ENCODE data around the gene TMC4. TPM values are rescaled to one million over a fixed set of nuclear protein-coding genes. Genes with fewer than 3 reads are reported as not detected.

The TMC4 gene
- total and polyA plus RNA-seq, 2 donors (not counting 1 experiment from before 2014, with no cell fraction given), result 0.25 to 0.33 TPM

DNA sequence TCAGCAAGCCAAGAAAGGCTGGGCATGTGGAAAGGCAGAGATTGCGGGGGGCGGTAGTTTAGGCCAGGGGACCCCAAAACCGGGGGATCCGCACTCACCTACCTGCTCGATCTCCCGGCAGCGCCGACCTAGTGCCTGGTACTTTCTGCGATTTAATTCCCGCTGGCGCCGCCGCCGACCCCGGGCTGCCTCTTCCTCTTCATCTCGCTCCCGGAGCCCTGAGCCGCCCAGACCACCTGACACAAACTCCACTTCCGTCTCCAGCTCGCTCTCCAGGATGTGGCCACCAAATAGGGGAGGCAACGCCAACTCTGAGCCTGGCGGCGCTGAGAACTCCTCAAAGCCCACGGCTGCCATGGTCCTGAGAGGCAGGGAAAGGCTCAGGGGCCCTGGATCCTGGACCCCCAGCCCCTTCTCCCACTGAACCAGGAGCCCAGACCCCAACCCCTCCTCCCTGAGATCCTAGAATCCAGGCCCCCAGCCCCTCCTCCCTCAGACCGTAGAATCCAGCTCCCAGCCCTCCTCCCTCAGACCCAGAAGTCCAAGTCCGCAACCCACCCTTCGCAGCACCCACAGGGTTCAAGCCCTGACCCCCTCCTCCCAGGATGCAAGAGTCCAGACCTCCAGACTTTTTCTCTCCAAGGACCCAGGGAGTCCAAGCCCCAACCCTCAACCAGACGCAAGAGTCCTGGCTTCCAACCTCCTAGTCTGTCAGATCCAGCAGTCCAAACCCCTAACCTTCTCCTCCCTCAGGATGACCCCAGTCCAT is 58.4 kb downstream of the TMC4 start:
- Histone ChIP-seq H3K4me1 (ENCODE audit: control insufficient read depth, extremely low read depth, insufficient read depth, low read length) (peaks cover 2% of the 10 kb centered on the region), H3K27ac (ENCODE audit: insufficient read depth, low read length) (peak overlapping the region; percentile 73), H3K4me2 (ENCODE audit: extremely low read depth, insufficient read depth, low read length) (peak overlapping the region; percentile 99), H3K27me3 (ENCODE audit: control insufficient read depth, insufficient read depth, low read length) (no peaks in the 10 kb centered on the region), H3K9me3 (ENCODE audit: control insufficient read depth, insufficient read depth, low read depth, low read length) (no peaks in the 10 kb centered on the region), H4K20me1 (ENCODE audit: control insufficient read depth, extremely low read depth, insufficient read depth, low read length) (no peaks in the 10 kb centered on the region), H3K79me2 (ENCODE audit: control insufficient read depth, insufficient read depth, low read length) (peaks cover 22% of the 10 kb centered on the region), H3K36me3 (ENCODE audit: control insufficient read depth, insufficient read depth, low read length) (peaks cover 8% of the 10 kb centered on the region), H3K4me3 (replicated peaks in 1 of 4; ENCODE audit: control extremely low read depth in 1 of 4, insufficient read depth in 1 of 4, low read depth in 3 of 4, low read length in 4 of 4) (peak overlapping the region; percentile 49 to 97 (median 82)), H2AFZ (ENCODE audit: low read length) (peak overlapping the region; percentile 56), H3K9ac (ENCODE audit: insufficient read depth, low read length) (peak overlapping the region; percentile 64)
- no peak for TF ChIP-seq EZH2 (IDR thresholded peaks at IDR 0.05; ENCODE audit: low read length, missing control alignments)
- TF ChIP-seq, protein P1, sequence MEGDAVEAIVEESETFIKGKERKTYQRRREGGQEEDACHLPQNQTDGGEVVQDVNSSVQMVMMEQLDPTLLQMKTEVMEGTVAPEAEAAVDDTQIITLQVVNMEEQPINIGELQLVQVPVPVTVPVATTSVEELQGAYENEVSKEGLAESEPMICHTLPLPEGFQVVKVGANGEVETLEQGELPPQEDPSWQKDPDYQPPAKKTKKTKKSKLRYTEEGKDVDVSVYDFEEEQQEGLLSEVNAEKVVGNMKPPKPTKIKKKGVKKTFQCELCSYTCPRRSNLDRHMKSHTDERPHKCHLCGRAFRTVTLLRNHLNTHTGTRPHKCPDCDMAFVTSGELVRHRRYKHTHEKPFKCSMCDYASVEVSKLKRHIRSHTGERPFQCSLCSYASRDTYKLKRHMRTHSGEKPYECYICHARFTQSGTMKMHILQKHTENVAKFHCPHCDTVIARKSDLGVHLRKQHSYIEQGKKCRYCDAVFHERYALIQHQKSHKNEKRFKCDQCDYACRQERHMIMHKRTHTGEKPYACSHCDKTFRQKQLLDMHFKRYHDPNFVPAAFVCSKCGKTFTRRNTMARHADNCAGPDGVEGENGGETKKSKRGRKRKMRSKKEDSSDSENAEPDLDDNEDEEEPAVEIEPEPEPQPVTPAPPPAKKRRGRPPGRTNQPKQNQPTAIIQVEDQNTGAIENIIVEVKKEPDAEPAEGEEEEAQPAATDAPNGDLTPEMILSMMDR (conservative IDR thresholded peaks at IDR 0.05 in 1 of 2, IDR thresholded peaks at IDR 0.05 in 1 of 2; ENCODE audit: low read depth in 1 of 2, low read length in 2 of 2), result no peak
- DNase-seq (ENCODE audit: low read depth in 2 of 2), result peak; percentile 25 to 53

Other genes starting within 250 kb of the TMC4 start
- under 0.01 TPM in 1 of 2 replicates, not detected in the other for gene CACNG8, start 210.2 kb downstream of the TMC4 start, total RNA-seq
- gene CACNG8, start 210.2 kb downstream of the TMC4 start, polyA plus RNA-seq, result 0.01 TPM in 2 replicates
- under 0.01 TPM in 1 of 2 replicates, not detected in the other for gene CACNG6, start 181.5 kb downstream of the TMC4 start, total RNA-seq
- gene CACNG6, start 181.5 kb downstream of the TMC4 start, polyA plus RNA-seq, result 0.06 TPM in 1 of 2 replicates, not detected in the other
- gene VSTM1, start 109.3 kb downstream of the TMC4 start, total RNA-seq, result not detected in 2 replicates
- gene VSTM1, start 109.3 kb downstream of the TMC4 start, polyA plus RNA-seq, result not detected in 2 replicates
- gene TARM1, start 91.8 kb downstream of the TMC4 start, total RNA-seq, result not detected in 2 replicates
- gene TARM1, start 91.8 kb downstream of the TMC4 start, polyA plus RNA-seq, result not detected in 2 replicates
- under 0.01 and 0.51 TPM in 2 replicates for gene OSCAR, start 72.4 kb downstream of the TMC4 start, total RNA-seq
- gene OSCAR, start 72.4 kb downstream of the TMC4 start, polyA plus RNA-seq, result 0.14 and 0.15 TPM in 2 replicates
- gene NDUFA3, start 70.3 kb downstream of the TMC4 start, total RNA-seq, result 10.3 and 22.8 TPM in 2 replicates
- gene NDUFA3, start 70.3 kb downstream of the TMC4 start, polyA plus RNA-seq, result 35.4 and 35.9 TPM in 2 replicates
- 16.7 and 19.2 TPM in 2 replicates for gene TFPT, start 57.5 kb downstream of the TMC4 start, total RNA-seq
- 9.0 and 10.8 TPM in 2 replicates for gene TFPT, start 57.5 kb downstream of the TMC4 start, polyA plus RNA-seq
- gene PRPF31, start 57.4 kb downstream of the TMC4 start, total RNA-seq, result 43.4 and 45.2 TPM in 2 replicates
- gene PRPF31, start 57.4 kb downstream of the TMC4 start, polyA plus RNA-seq, result 48.7 and 68.3 TPM in 2 replicates
- 6.2 and 10.4 TPM in 2 replicates for gene CNOT3, start 35.4 kb downstream of the TMC4 start, total RNA-seq
- gene CNOT3, start 35.4 kb downstream of the TMC4 start, polyA plus RNA-seq, result 10.7 and 19.5 TPM in 2 replicates
- 6.7 and 7.3 TPM in 2 replicates for gene LENG1, start 13.4 kb downstream of the TMC4 start, total RNA-seq
- gene LENG1, start 13.4 kb downstream of the TMC4 start, polyA plus RNA-seq, result 3.2 and 3.5 TPM in 2 replicates
- gene MBOAT7, start 16.4 kb upstream of the TMC4 start, total RNA-seq, result 25.2 and 41.1 TPM in 2 replicates
- 28.6 and 42.0 TPM in 2 replicates for gene MBOAT7, start 16.4 kb upstream of the TMC4 start, polyA plus RNA-seq
- 57.8 and 61.6 TPM in 2 replicates for gene TSEN34, start 18.1 kb upstream of the TMC4 start, total RNA-seq
- 22.5 and 30.5 TPM in 2 replicates for gene TSEN34, start 18.1 kb upstream of the TMC4 start, polyA plus RNA-seq
- 2,583 and 2,622 TPM in 2 replicates for gene RPS9, start 27.7 kb upstream of the TMC4 start, total RNA-seq
- gene RPS9, start 27.7 kb upstream of the TMC4 start, polyA plus RNA-seq, result 1,242 and 1,509 TPM in 2 replicates
- gene LILRB3, start 49.8 kb upstream of the TMC4 start, total RNA-seq, result not detected in 2 replicates
- gene LILRB3, start 49.8 kb upstream of the TMC4 start, polyA plus RNA-seq, result not detected in 2 replicates
- gene LILRA6, start 69.6 kb upstream of the TMC4 start, total RNA-seq, result not detected in 2 replicates
- gene LILRA6, start 69.6 kb upstream of the TMC4 start, polyA plus RNA-seq, result not detected in 2 replicates
- gene LILRB5, start 84.1 kb upstream of the TMC4 start, total RNA-seq, result not detected in 2 replicates
- gene LILRB5, start 84.1 kb upstream of the TMC4 start, polyA plus RNA-seq, result not detected in 2 replicates
- not detected in 2 replicates for gene LILRB2, start 108.0 kb upstream of the TMC4 start, total RNA-seq
- not detected in 2 replicates for gene LILRB2, start 108.0 kb upstream of the TMC4 start, polyA plus RNA-seq
- gene LILRA5, start 140.0 kb upstream of the TMC4 start, total RNA-seq, result not detected in 2 replicates
- not detected in 2 replicates for gene LILRA5, start 140.0 kb upstream of the TMC4 start, polyA plus RNA-seq
- not detected in 2 replicates for gene LILRA4, start 166.0 kb upstream of the TMC4 start, total RNA-seq
- gene LILRA4, start 166.0 kb upstream of the TMC4 start, polyA plus RNA-seq, result not detected in 2 replicates
- gene LAIR1, start 191.8 kb upstream of the TMC4 start, total RNA-seq, result not detected in 2 replicates
- gene LAIR1, start 191.8 kb upstream of the TMC4 start, polyA plus RNA-seq, result not detected in 2 replicates
- gene TTYH1, start 242.3 kb upstream of the TMC4 start, total RNA-seq, result not detected in 2 replicates
- gene TTYH1, start 242.3 kb upstream of the TMC4 start, polyA plus RNA-seq, result not detected in 2 replicates